Hematopoietic multipotent progenitor cell treated with erythropoietin and hydrocortisone succinate and interleukin-3 and kit ligand, for 15 days (in vitro differentiated cells): ENCODE data around the gene ZSWIM7.
A peak's percentile ranks its signal among the peaks of the same experiment; 100 is the strongest.

Experiments used
- DNase-seq: peaks from one replicate; pipeline ENCODE4 v3.0.0-alpha.2; 2015; ENCODE audit warnings: low spot score

The ZSWIM7 gene

GRCh38 chr17:15999141-15999973, at the start of gene ZSWIM7, which contains the start of gene TTC19:
ZSWIM7 (minus strand) TSS chr17:15999704; CDS start chr17:15999594, 110 bp downstream.
TTC19 (plus strand) TSS chr17:15999824; CDS start chr17:15999849, 25 bp downstream.
- peak; percentile 86 for DNase-seq

GRCh38 chr17:16048811-16049449, 49.4 kb upstream of the ZSWIM7 start:
- DNase-seq: no peak

- no peak for DNase-seq
Observed at GRCh38 chr17:16046966-16047365, 47.5 kb upstream of the ZSWIM7 start.

GRCh38 chr17:16044487-16044886, 45.0 kb upstream of the ZSWIM7 start:
- DNase-seq: no peak

- no peak for DNase-seq
Observed at GRCh38 chr17:16040710-16041251, 41.3 kb upstream of the ZSWIM7 start.

- DNase-seq: no peak
Observed at GRCh38 chr17:16037636-16038035, 38.1 kb upstream of the ZSWIM7 start.

- no peak for DNase-seq
Observed at GRCh38 chr17:16036261-16036660, 36.8 kb upstream of the ZSWIM7 start.

- DNase-seq: no peak
Observed at GRCh38 chr17:16033729-16034349, 34.3 kb upstream of the ZSWIM7 start.

- peak; percentile 21 for DNase-seq
Observed at GRCh38 chr17:16027708-16028584, 28.4 kb upstream of the ZSWIM7 start.

GRCh38 chr17:16026895-16027294, 27.4 kb upstream of the ZSWIM7 start:
- DNase-seq: no peak

GRCh38 chr17:16025202-16025601, 25.7 kb upstream of the ZSWIM7 start:
- DNase-seq: no peak

GRCh38 chr17:16023881-16024280, 24.4 kb upstream of the ZSWIM7 start:
- no peak for DNase-seq

GRCh38 chr17:16019347-16019746, 19.8 kb upstream of the ZSWIM7 start:
- no peak for DNase-seq

GRCh38 chr17:16013943-16014407, 14.5 kb upstream of the ZSWIM7 start:
- DNase-seq: no peak

GRCh38 chr17:16007439-16007838, 7.9 kb upstream of the ZSWIM7 start:
- DNase-seq: no peak

- no peak for DNase-seq
Observed at GRCh38 chr17:16005636-16006035, 6.1 kb upstream of the ZSWIM7 start.

- no peak for DNase-seq
Observed at GRCh38 chr17:16003841-16004240, 4.3 kb upstream of the ZSWIM7 start.

- no peak for DNase-seq
Observed at GRCh38 chr17:16002708-16003260, 3.3 kb upstream of the ZSWIM7 start.

- no peak for DNase-seq
Observed at GRCh38 chr17:16001226-16001897, 1.9 kb upstream of the ZSWIM7 start.

- peak; percentile 20 for DNase-seq
Observed at GRCh38 chr17:15999974-16000827, 697 bp upstream of the ZSWIM7 start.
